ENCODE results near the gene FGF12. TPM values are rescaled to one million over a fixed set of nuclear protein-coding genes. Genes with fewer than 3 reads are reported as not detected.

Gene FGF12
- total RNA-seq, 4 donors from 2014 or later, result 0.32 to 0.55 TPM; not detected in 2

- intact Hi-C loops (cut with DNase I; ENCODE audit: low total_unique reads), result no loop called here
- Histone ChIP-seq H3K36me3 (no peaks in the 10 kb centered on the region), H3K4me3 (no peak overlapping the region), H3K27me3 (no peaks in the 10 kb centered on the region), H3K9me3 (no peaks in the 10 kb centered on the region), H3K27ac (no peak overlapping the region), H3K4me1 (no peaks in the 10 kb centered on the region)
- no peak for DNase-seq
- in situ Hi-C loops (cut with MboI; ENCODE audit: low pct_ligation_motif_present in 1 of 4, low pct_unique_long_range_greater_than_20kb in 1 of 4, low sequenced_read_pairs in 3 of 4), result loop anchor here in 1 of 4 donors (25.0 kb wide), 2 partner anchors 237 to 1012 kb away; partner anchors contain the start of gene ATP13A4
- 16 to 40% methylated on average over 1 of the region's 1 CpG for WGBS, 2 donors (ENCODE audit: low coverage in 1 of 2)
- no peak for TF ChIP-seq POLR2AphosphoS5 (IDR thresholded peaks at IDR 0.05)
- no peak for TF ChIP-seq POLR2A (IDR thresholded peaks at IDR 0.05)
- TF ChIP-seq EP300 (IDR thresholded peaks at IDR 0.05; ENCODE audit: low read depth), result no peak
Measured at GRCh38 chr3:192550356-192550755, 177.0 kb downstream of the FGF12 start.

- TF ChIP-seq EP300 (IDR thresholded peaks at IDR 0.05; ENCODE audit: low read depth), result no peak
- TF ChIP-seq CTCF (IDR thresholded peaks at IDR 0.05), result no peak
- no peak for TF ChIP-seq POLR2AphosphoS5 (IDR thresholded peaks at IDR 0.05)
- no peak for TF ChIP-seq POLR2A (IDR thresholded peaks at IDR 0.05)
- intact Hi-C loops (cut with DNase I; ENCODE audit: low total_unique reads) (no loop called here), in situ Hi-C loops (cut with MboI; ENCODE audit: low pct_ligation_motif_present in 1 of 4, low pct_unique_long_range_greater_than_20kb in 1 of 4, low sequenced_read_pairs in 3 of 4) (no loop called here)
- Histone ChIP-seq H3K4me1 (no peaks in the 10 kb centered on the region), H3K27ac (no peak overlapping the region), H3K36me3 (no peaks in the 10 kb centered on the region), H3K9me3 (no peaks in the 10 kb centered on the region), H3K27me3 (no peaks in the 10 kb centered on the region), H3K4me3 (no peak overlapping the region)
- WGBS, 2 donors (ENCODE audit: low coverage in 1 of 2), result 48 to 62% methylated on average over 4 to 5 of the region's 5 CpGs
- DNase-seq, result no peak
Measured at GRCh38 chr3:192545333-192545732, 182.0 kb downstream of the FGF12 start.

- H3K27me3 ChIP-seq, result no peaks in the 10 kb centered on the region
- WGBS, 2 donors (ENCODE audit: low coverage in 1 of 2), result 90% methylated on average over 3 of the region's 3 CpGs; no CpG with 5 or more reads in 1 of the 2 donors
- DNase-seq, result no peak
- intact Hi-C loops (cut with DNase I; ENCODE audit: low total_unique reads) (no loop called here), in situ Hi-C loops (cut with MboI; ENCODE audit: low pct_ligation_motif_present in 1 of 4, low pct_unique_long_range_greater_than_20kb in 1 of 4, low sequenced_read_pairs in 3 of 4) (no loop called here)
- H3K36me3 ChIP-seq, result no peaks in the 10 kb centered on the region
- TF ChIP-seq POLR2A (IDR thresholded peaks at IDR 0.05) (no peak), POLR2AphosphoS5 (IDR thresholded peaks at IDR 0.05) (no peak), CTCF (IDR thresholded peaks at IDR 0.05) (no peak), EP300 (IDR thresholded peaks at IDR 0.05; ENCODE audit: low read depth) (no peak)
- no peak overlapping the region for H3K27ac ChIP-seq
- no peak overlapping the region for H3K4me3 ChIP-seq
- no peaks in the 10 kb centered on the region for H3K4me1 ChIP-seq
- no peaks in the 10 kb centered on the region for H3K9me3 ChIP-seq
Measured at GRCh38 chr3:192543163-192543562, 184.2 kb downstream of the FGF12 start.

GRCh38 chr3:192516820-192517219 is 210.5 kb downstream of the FGF12 start:
- no peak for DNase-seq
- TF ChIP-seq POLR2A (IDR thresholded peaks at IDR 0.05), result no peak
- TF ChIP-seq EP300 (IDR thresholded peaks at IDR 0.05; ENCODE audit: low read depth), result no peak
- no peak for TF ChIP-seq CTCF (IDR thresholded peaks at IDR 0.05)
- no peak overlapping the region for H3K4me3 ChIP-seq
- 72% methylated on average over 7 of the region's 7 CpGs; no CpG with 5 or more reads in 1 of the 2 donors for WGBS, 2 donors (ENCODE audit: low coverage in 1 of 2)
- peaks cover 44% of the 10 kb centered on the region for H3K27me3 ChIP-seq
- no peaks in the 10 kb centered on the region for H3K9me3 ChIP-seq
- H3K27ac ChIP-seq, result no peak overlapping the region
- H3K4me1 ChIP-seq, result peaks cover 0 to 17% (median 15%) of the 10 kb centered on the region in 4 donors
- in situ Hi-C loops (cut with MboI; ENCODE audit: low pct_ligation_motif_present in 1 of 4, low pct_unique_long_range_greater_than_20kb in 1 of 4, low sequenced_read_pairs in 3 of 4) (no loop called here), intact Hi-C loops (cut with DNase I; ENCODE audit: low total_unique reads) (no loop called here)
- no peaks in the 10 kb centered on the region for H3K36me3 ChIP-seq

- no peak overlapping the region for H3K27ac ChIP-seq
- TF ChIP-seq POLR2A (IDR thresholded peaks at IDR 0.05) (no peak), POLR2AphosphoS5 (IDR thresholded peaks at IDR 0.05) (no peak), CTCF (IDR thresholded peaks at IDR 0.05) (no peak), EP300 (IDR thresholded peaks at IDR 0.05; ENCODE audit: low read depth) (no peak)
- 2 to 13% methylated on average over 10 of the region's 10 CpGs for WGBS, 2 donors (ENCODE audit: low coverage in 1 of 2)
- H3K4me3 ChIP-seq, result no peak overlapping the region
- H3K27me3 ChIP-seq, result peaks cover 49% of the 10 kb centered on the region
- no peaks in the 10 kb centered on the region for H3K9me3 ChIP-seq
- no peak for DNase-seq
- H3K4me1 ChIP-seq, result peaks cover 0 to 17% (median 15%) of the 10 kb centered on the region in 4 donors
- no peaks in the 10 kb centered on the region for H3K36me3 ChIP-seq
- intact Hi-C loops (cut with DNase I; ENCODE audit: low total_unique reads) (no loop called here), in situ Hi-C loops (cut with MboI; ENCODE audit: low pct_ligation_motif_present in 1 of 4, low pct_unique_long_range_greater_than_20kb in 1 of 4, low sequenced_read_pairs in 3 of 4) (no loop called here)
Measured at GRCh38 chr3:192515664-192516045, 211.7 kb downstream of the FGF12 start.
